Thoracic aorta (tissue), 2 donors: ENCODE data around the gene RCBTB2. TPM values are rescaled to one million over a fixed set of nuclear protein-coding genes. Genes with fewer than 3 reads are reported as not detected.

Experiments used
- ATAC-seq: fragments of 150-250 bp; one replicate; pipeline ENCODE4 v1.8.0; 2017; ENCODE audit warnings: low read depth; ENCODE audit not compliant: insufficient number of reproducible peaks, low FRiP score
- DNase-seq: peaks from one replicate; pipeline ENCODE4 v3.0.0-alpha.2; 2020; ENCODE audit warnings: low spot score
- H3K27ac ChIP-seq, 2 donors: fragments of 200-600 bp; sonication (generic); 1 replicate in 1 of 2; 2 replicates in 1 of 2; pipeline ENCODE4 v1.5.1; 2016; ENCODE audit warnings: mild to moderate bottlenecking in 2 of 2, moderate library complexity in 2 of 2
- H3K27me3 ChIP-seq: fragments of 200-600 bp; sonication (generic); replicated peaks from 2 replicates; pipeline ENCODE4 v1.6.0; 2016; ENCODE audit warnings: mild to moderate bottlenecking; ENCODE audit not compliant: insufficient read depth
- H3K36me3 ChIP-seq: fragments of 200-600 bp; sonication (generic); one replicate; pipeline ENCODE4 v1.5.1; 2016
- H3K4me1 ChIP-seq, 2 donors: fragments of 200-600 bp; sonication (generic); 1 replicate in 1 of 2; 2 replicates in 1 of 2; pipeline versions ENCODE4 v1.5.1 to v1.6.0; 2016; ENCODE audit warnings: low read depth in 2 of 2, mild to moderate bottlenecking in 1 of 2; ENCODE audit not compliant: control insufficient read depth in 1 of 2
- H3K4me3 ChIP-seq: fragments of 200-600 bp; sonication (generic); 2 replicates; pipeline ENCODE4 v1.5.1; 2016; ENCODE audit warnings: mild to moderate bottlenecking
- H3K9me3 ChIP-seq: fragments of 200-600 bp; sonication (generic); 2 replicates; pipeline ENCODE4 v1.5.1; 2016
- total RNA-seq, 2 donors: library from RNA; depleted of rRNA; stranded (reverse); fragments of >200 nt; gene quantifications; one replicate each; pipeline versions ENCODE4 v1.1.0 to v1.2.3, GENCODE V29; 2016
- TF ChIP-seq, protein P1 (sequence below): fragments of 200-600 bp; sonication (generic); IDR thresholded peaks from one replicate; pipeline ENCODE4 v1.5.1; 2019; ENCODE audit warnings: antibody characterized with exemption

RCBTB2 gene
- total RNA-seq, 2 donors from 2014 or later = 15.8 to 16.4 TPM

- Histone ChIP-seq H3K4me1 (peaks cover 4 to 5% of the 10 kb centered on the region in 2 donors), H3K27ac (no peak overlapping the region), H3K27me3 (no peaks in the 10 kb centered on the region), H3K36me3 (no peaks in the 10 kb centered on the region), H3K4me3 (no peak overlapping the region), H3K9me3 (no peaks in the 10 kb centered on the region)
- DNase-seq (no peak), ATAC-seq (no peak)
- TF ChIP-seq, protein P1, sequence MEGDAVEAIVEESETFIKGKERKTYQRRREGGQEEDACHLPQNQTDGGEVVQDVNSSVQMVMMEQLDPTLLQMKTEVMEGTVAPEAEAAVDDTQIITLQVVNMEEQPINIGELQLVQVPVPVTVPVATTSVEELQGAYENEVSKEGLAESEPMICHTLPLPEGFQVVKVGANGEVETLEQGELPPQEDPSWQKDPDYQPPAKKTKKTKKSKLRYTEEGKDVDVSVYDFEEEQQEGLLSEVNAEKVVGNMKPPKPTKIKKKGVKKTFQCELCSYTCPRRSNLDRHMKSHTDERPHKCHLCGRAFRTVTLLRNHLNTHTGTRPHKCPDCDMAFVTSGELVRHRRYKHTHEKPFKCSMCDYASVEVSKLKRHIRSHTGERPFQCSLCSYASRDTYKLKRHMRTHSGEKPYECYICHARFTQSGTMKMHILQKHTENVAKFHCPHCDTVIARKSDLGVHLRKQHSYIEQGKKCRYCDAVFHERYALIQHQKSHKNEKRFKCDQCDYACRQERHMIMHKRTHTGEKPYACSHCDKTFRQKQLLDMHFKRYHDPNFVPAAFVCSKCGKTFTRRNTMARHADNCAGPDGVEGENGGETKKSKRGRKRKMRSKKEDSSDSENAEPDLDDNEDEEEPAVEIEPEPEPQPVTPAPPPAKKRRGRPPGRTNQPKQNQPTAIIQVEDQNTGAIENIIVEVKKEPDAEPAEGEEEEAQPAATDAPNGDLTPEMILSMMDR = no peak
Measured at GRCh38 chr13:48562296-48563066, 29.6 kb upstream of the RCBTB2 start.

DNA sequence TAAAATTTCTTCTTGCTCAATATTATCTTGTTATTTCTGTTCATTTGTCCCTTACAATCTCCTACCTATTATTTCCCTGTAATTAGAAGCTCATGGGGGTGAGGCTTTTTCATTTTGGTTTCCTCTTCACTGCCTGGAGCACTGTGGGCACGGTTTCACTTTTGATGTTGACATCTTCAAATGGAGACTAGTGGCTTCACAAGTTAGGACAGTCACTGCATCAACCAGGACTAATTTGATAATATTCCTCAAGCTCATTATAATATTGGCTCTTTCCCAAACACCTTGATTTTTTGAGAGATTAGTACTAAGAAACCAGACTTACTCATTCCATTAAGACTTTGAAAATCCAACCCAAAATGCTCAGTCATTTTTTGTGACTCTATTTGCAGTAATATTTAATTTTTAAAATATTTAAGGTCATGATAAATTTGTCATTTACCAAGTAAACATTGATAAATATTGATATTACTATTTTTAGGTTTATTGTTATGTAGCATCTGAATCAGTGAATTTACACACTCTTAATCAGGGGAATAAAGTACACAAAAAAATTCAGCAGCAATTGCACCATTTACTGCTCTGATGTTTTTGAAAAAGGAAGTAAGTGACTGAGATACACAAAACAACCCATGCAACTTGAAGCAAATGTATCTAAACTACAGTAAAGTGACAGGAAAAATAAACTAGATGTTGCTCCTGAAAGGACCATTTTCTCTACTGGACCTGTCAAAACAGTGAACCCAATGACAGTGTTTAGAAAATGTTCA is 28.8 kb upstream of the RCBTB2 start:
- DNase-seq (no peak), ATAC-seq (no peak)
- no peaks in the 10 kb centered on the region for H3K36me3 ChIP-seq
- H3K9me3 ChIP-seq = no peaks in the 10 kb centered on the region
- TF ChIP-seq, protein P1 = no peak
- no peaks in the 10 kb centered on the region for H3K27me3 ChIP-seq
- no peak overlapping the region for H3K27ac ChIP-seq
- no peaks in the 10 kb centered on the region for H3K4me1 ChIP-seq
- H3K4me3 ChIP-seq = no peak overlapping the region

GRCh38 chr13:48560657-48561337 is 27.9 kb upstream of the RCBTB2 start:
- Histone ChIP-seq H3K9me3 (no peaks in the 10 kb centered on the region), H3K36me3 (no peaks in the 10 kb centered on the region), H3K27ac (no peak overlapping the region), H3K4me3 (no peak overlapping the region), H3K4me1 (no peaks in the 10 kb centered on the region), H3K27me3 (no peaks in the 10 kb centered on the region)
- TF ChIP-seq, protein P1 = no peak
- ATAC-seq (no peak), DNase-seq (no peak)

- Histone ChIP-seq H3K9me3 (peaks cover 5% of the 10 kb centered on the region), H3K27ac (no peak overlapping the region), H3K4me1 (no peaks in the 10 kb centered on the region), H3K27me3 (no peaks in the 10 kb centered on the region), H3K4me3 (no peak overlapping the region), H3K36me3 (no peaks in the 10 kb centered on the region)
- ATAC-seq (no peak), DNase-seq (no peak)
- TF ChIP-seq, protein P1 = no peak
Measured at GRCh38 chr13:48559638-48560320, 26.9 kb upstream of the RCBTB2 start.
